Gastrocnemius medialis (tissue), 4 donors: ENCODE results near the gene TEKTIP1.

Source experiments
- CTCF ChIP-seq, 5 experiments: fragments of 450-650 bp in 3 of 5; fragments of 200-600 bp in 2 of 5; sonication (generic) in 2 of 5; IDR thresholded peaks in 4 of 5; conservative IDR thresholded peaks in 1 of 5; 1 replicate in 4 of 5; 2 replicates in 1 of 5; pipeline ENCODE4 v1.5.1; 2016 to 2019; ENCODE audit warnings: antibody characterized with exemption in 5 of 5, mild to moderate bottlenecking in 3 of 5, moderate library complexity in 3 of 5
- POLR2A ChIP-seq, 2 donors: fragments of 450-650 bp; IDR thresholded peaks; one replicate each; pipeline ENCODE4 v1.6.1; 2017; ENCODE audit warnings: antibody characterized with exemption in 2 of 2, mild to moderate bottlenecking in 2 of 2, moderate library complexity in 2 of 2

- no peak for TF ChIP-seq POLR2A (IDR thresholded peaks at IDR 0.05)
- TF ChIP-seq CTCF (IDR thresholded peaks at IDR 0.05 in 4 of 5, conservative IDR thresholded peaks at IDR 0.05 in 1 of 5), result no peak
Measured at GRCh38 chr19:3492131-3492839, 46.7 kb upstream of the TEKTIP1 start.
